T-helper 2 cell (primary cell): ENCODE data around the gene ANAPC15.

Source experiments
- DNase-seq, 5 experiments: peaks; one replicate each; pipeline versions ENCODE4 v3.0.0 to v3.0.0-alpha.2; 2012 to 2022

ANAPC15 gene

GRCh38 chr11:72124046-72124445 is 11.6 kb upstream of the ANAPC15 start:
- DNase-seq = no peak

DNA sequence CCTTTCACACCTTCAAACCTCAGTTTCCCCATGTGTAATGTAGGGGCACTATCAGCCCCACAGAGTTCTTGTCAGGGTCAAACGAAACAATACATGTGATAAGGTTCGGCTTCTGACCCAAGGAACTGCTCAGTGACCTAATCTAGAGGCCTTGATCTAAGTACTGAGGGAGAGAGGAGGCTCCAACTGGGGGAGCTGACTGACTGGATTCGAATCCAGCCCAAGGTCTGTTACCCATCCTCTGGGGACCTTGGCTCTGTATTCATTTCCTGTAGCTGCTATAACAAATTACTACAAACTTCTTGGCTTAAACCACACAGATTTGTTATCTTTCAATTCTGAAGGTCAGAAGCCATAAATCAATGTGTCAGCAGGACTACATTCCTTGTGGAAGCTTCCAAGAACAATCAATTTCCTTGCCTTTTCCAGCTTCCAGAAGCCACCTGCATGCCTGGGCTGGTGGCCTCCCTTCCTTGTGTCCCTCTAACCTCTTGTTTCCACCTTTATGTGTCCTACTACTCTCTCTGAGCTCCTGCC is 10.7 kb upstream of the ANAPC15 start:
- DNase-seq = no peak

- DNase-seq = no peak
These were observed 10.1 kb upstream of the ANAPC15 start for GRCh38 chr11:72122607-72123006.

DNA sequence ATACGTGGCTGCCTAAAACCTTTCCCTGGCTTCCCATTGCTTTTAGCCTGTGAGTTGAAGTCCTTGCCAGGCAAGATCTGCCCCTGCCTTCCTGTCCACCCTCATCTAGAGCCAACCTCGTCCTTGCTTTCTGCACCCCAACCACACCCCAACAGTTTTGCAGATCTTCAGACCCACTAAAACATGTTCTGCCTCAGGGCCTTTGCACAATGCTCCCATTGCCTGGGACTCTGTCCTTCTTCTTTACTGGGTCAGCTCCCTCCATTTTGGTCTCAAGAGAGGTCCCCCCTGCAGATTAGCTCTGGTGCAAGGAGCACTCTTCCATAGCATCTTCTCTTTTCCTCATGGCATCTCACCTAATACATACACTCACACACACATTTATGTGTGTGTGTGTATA is 8.4 kb upstream of the ANAPC15 start:
- DNase-seq = no peak

GRCh38 chr11:72119198-72119597 is 6.7 kb upstream of the ANAPC15 start:
- DNase-seq = no peak

GRCh38 chr11:72116019-72116755 is 3.7 kb upstream of the ANAPC15 start:
- DNase-seq = no peak

- no peak for DNase-seq
These were observed 2.1 kb upstream of the ANAPC15 start for GRCh38 chr11:72114570-72114969.

DNA sequence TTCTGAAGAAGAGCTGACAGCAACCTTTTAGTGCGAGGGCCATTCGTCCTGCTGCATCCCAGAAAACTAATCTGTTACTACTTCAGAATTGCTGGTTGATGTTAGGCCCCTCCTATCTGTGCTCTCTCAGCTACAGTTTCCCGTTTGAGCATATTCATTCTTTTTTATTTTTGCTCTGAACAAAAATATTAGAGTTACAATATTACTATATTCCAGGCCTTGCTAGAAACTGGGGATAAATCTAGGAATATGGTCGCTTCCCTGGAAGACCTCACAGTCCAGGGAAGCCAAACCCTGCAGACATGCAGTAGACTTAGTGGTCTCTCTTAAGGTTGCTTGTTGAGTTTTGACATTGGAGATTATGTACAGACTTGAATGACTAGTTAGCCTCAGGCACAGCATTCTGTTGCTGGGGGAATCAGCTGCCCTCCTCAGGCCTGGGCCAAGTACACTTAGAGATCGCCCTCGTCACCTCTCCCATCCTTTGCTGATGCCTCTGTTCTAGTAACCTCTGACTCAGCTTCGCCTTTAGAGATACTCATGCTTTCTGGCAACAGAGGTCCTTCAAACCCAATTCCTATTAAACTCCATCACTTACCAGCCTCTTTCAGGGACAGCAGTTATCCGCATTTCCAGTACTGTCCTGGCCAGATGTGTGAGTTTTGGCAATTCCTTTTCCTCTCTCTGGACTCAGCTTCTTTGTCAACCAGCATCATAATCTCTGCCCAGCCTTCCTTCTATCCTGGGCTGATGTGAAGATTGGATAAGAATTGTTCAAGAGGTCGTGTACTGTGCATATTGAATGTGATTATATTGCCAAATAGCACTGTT is 698 bp upstream of the ANAPC15 start:
- no peak for DNase-seq

GRCh38 chr11:72111300-72112142 is 974 bp downstream of the ANAPC15 start:
- DNase-seq = no peak

- no peak for DNase-seq
These were observed 6.6 kb downstream of the ANAPC15 start, which contains the start of gene TOMT for GRCh38 chr11:72105888-72106287. TOMT (plus strand) TSS chr11:72105924; CDS start chr11:72105952, 28 bp downstream.

DNA sequence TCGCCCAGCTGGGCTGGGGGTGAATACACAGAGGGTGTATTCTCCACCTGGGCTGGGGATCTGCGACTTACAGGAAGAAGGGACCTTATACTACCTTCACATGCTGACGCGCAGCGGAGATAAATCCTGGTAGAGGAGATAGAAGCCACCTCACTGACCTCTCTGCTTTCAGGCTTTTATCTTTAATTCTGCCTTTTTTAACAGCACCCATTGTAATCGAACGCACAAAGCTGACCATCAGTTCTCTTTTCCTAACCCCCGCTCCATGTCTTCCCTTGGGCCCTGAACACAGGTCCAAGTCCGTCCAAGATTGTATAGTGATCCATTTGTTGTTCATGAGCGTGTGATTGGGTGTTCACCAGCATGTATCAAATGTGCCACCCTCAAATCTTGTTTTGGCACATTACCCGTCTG is 8.7 kb downstream of the ANAPC15 start:
- no peak for DNase-seq

- peak; percentile 89 to 99 (median 96) for DNase-seq
These were observed 9.3 kb downstream of the ANAPC15 start, which contains the start of gene LAMTOR1 for GRCh38 chr11:72102946-72103753. LAMTOR1 (minus strand) TSS chr11:72103297; CDS start chr11:72103224, 73 bp downstream.

- no peak for DNase-seq
These were observed 9.9 kb downstream of the ANAPC15 start for GRCh38 chr11:72102631-72102945.

- DNase-seq = no peak
These were observed 10.3 kb downstream of the ANAPC15 start for GRCh38 chr11:72102162-72102561.

DNA sequence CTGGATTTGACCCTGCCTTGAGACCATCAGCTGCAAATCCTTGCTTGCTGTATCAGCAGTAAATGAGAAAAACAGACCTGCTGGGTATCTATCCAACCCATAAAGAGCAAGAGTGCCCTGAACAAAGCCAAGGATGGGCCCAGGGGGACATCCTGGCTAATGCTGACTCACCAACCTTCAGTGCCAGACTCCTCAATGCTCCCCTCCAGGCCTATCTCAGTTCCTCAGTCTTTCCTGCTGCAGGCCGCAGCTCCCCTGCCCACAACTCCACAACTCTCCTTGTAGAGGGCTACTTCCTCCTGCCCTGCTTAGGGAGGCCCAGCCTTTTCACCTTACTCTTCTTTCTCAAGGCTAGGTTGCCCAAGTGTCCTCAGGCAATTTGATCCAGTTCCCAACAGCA is 12.0 kb downstream of the ANAPC15 start:
- DNase-seq = no peak

GRCh38 chr11:72100009-72100408 is 12.5 kb downstream of the ANAPC15 start:
- no peak for DNase-seq

GRCh38 chr11:72098741-72099140 is 13.8 kb downstream of the ANAPC15 start:
- no peak for DNase-seq

- DNase-seq = peak in 4 of 5 experiments; percentile 27 to 64 (median 51)
These were observed 21.2 kb downstream of the ANAPC15 start for GRCh38 chr11:72091292-72091691.

DNA sequence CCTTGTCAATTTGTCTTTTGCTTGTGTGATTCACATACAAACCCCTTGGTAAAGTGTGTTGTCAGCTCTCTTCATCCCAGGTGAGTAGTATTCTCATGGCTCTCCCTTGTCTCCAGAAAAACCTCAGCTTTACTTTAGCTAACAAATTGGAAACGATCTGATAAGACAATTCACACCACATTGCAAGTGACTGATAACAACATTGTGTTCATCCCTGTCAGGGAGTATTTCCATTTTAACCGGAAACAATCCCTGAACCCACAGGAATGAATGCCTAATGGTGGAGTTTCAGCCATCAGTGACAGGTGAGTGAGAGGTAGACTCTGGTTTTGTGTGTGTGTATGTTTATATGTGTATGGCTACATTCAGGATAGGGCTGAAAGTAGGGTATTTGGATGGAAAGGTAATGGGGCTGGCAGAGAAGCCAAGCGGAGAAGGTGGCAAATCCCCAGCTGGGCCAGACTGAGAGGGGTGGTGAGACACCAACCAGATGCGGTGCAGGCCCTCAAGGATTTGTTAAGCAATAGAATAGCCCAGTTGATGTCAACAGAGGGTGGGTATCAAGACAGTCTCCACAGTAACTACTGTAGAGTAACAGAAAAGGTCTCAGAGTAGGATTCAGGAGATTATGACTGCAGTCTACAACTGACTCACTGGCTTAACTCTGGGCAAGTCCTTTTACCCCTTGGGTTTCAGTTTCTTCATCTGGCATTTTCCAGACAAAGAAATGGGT is 24.3 kb downstream of the ANAPC15 start:
- no peak for DNase-seq

GRCh38 chr11:72085621-72086351 is 26.7 kb downstream of the ANAPC15 start:
- no peak for DNase-seq
